ENCODE results near the gene ADARB2. TPM values are rescaled to one million over a fixed set of nuclear protein-coding genes. Genes with fewer than 3 reads are reported as not detected.

The ADARB2 gene
- polyA plus RNA-seq, 6 donors from 2014 or later = 0.10 to 0.12 TPM; not detected in 4

GRCh38 chr10:1374511-1375345 is 362.6 kb downstream of the ADARB2 start:
- DNase-seq (no peak), ATAC-seq (ENCODE audit: low read depth in 2 of 2) (no peak)
- Mint-ChIP-seq H3K27me3 (peaks cover 48 to 52% (median 49%) of the 10 kb centered on the region in 3 donors), H3K27ac (no peak overlapping the region), H3K4me3 (no peak overlapping the region), H3K9me3 (peaks cover 0 to 3% (median 0%) of the 10 kb centered on the region in 7 donors), H3K4me1 (peaks cover 0 to 2% (median 0%) of the 10 kb centered on the region in 3 donors), H3K36me3 (peaks cover 0 to 4% of the 10 kb centered on the region in 2 donors)

DNA sequence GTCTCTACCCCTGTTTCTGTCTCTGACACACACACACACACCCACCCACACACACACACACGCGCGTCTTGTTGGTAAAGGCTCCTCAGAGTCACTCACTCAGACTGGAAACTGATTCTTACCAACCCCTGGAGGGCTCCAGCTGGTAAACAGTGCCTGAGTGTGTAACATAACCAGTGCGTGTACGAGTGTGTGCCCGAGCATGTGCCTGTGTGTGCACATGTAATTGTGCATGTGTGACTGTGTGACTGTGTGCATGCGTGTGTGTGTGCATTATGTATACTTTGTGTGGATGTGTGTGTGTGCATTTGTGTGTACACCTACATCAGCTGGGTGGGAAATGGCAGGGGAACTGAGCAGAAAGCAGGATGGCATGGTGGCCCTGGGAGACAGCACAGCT is 364.0 kb downstream of the ADARB2 start:
- no peak overlapping the region for H3K27ac Mint-ChIP-seq
- peaks cover 0 to 4% of the 10 kb centered on the region in 2 donors for H3K36me3 Mint-ChIP-seq
- ATAC-seq (ENCODE audit: low read depth in 2 of 2) (no peak), DNase-seq (no peak)
- peaks cover 46 to 48% (median 46%) of the 10 kb centered on the region in 3 donors for H3K27me3 Mint-ChIP-seq
- peaks cover 0 to 3% (median 0%) of the 10 kb centered on the region in 7 donors for H3K9me3 Mint-ChIP-seq
- peaks cover 0 to 3% (median 0%) of the 10 kb centered on the region in 3 donors for H3K4me1 Mint-ChIP-seq
- no peak overlapping the region for H3K4me3 Mint-ChIP-seq

- H3K4me3 Mint-ChIP-seq = no peak overlapping the region
- ATAC-seq (ENCODE audit: low read depth in 2 of 2) (no peak), DNase-seq (no peak)
- peaks cover 44 to 48% (median 46%) of the 10 kb centered on the region in 3 donors for H3K27me3 Mint-ChIP-seq
- H3K4me1 Mint-ChIP-seq = peaks cover 0 to 3% (median 0%) of the 10 kb centered on the region in 3 donors
- H3K9me3 Mint-ChIP-seq = peaks cover 0 to 3% (median 0%) of the 10 kb centered on the region in 7 donors
- no peak overlapping the region for H3K27ac Mint-ChIP-seq
- H3K36me3 Mint-ChIP-seq = peaks cover 0 to under 1% of the 10 kb centered on the region in 2 donors
Measured at GRCh38 chr10:1372212-1372611, 365.1 kb downstream of the ADARB2 start.

- DNase-seq = no peak
- H3K9me3 Mint-ChIP-seq = peaks cover 0 to 3% (median 0%) of the 10 kb centered on the region in 7 donors
- peaks cover 0 to 3% (median 0%) of the 10 kb centered on the region in 3 donors for H3K4me1 Mint-ChIP-seq
- no peak for ATAC-seq (ENCODE audit: low read depth in 2 of 2)
- H3K27ac Mint-ChIP-seq = peak overlapping the region in 1 of 6 donors; percentile 14
- no peak overlapping the region for H3K4me3 Mint-ChIP-seq
- no peaks in the 10 kb centered on the region for H3K36me3 Mint-ChIP-seq
- H3K27me3 Mint-ChIP-seq = peaks cover 42 to 60% (median 56%) of the 10 kb centered on the region in 3 donors
Measured at GRCh38 chr10:1370298-1370697, 367.0 kb downstream of the ADARB2 start.

GRCh38 chr10:1369665-1370064 is 367.7 kb downstream of the ADARB2 start:
- Mint-ChIP-seq H3K27me3 (peaks cover 45 to 66% (median 63%) of the 10 kb centered on the region in 3 donors), H3K36me3 (no peaks in the 10 kb centered on the region), H3K9me3 (peaks cover 0 to 3% (median 0%) of the 10 kb centered on the region in 7 donors), H3K27ac (peak overlapping the region in 2 of 6 donors; percentile 6 to 13), H3K4me3 (no peak overlapping the region), H3K4me1 (peaks cover 0 to 3% (median 0%) of the 10 kb centered on the region in 3 donors)
- DNase-seq = no peak
- ATAC-seq (ENCODE audit: low read depth in 2 of 2) = no peak

GRCh38 chr10:1369197-1369596 is 368.1 kb downstream of the ADARB2 start:
- peaks cover 0 to 5% (median 0%) of the 10 kb centered on the region in 7 donors for H3K9me3 Mint-ChIP-seq
- no peaks in the 10 kb centered on the region for H3K36me3 Mint-ChIP-seq
- no peak overlapping the region for H3K4me3 Mint-ChIP-seq
- ATAC-seq (ENCODE audit: low read depth in 2 of 2) (no peak), DNase-seq (no peak)
- H3K27me3 Mint-ChIP-seq = peaks cover 45 to 70% (median 67%) of the 10 kb centered on the region in 3 donors
- peak overlapping the region in 4 of 6 donors; percentile 12 to 31 (median 18) for H3K27ac Mint-ChIP-seq
- peaks cover 0 to 3% (median 0%) of the 10 kb centered on the region in 3 donors for H3K4me1 Mint-ChIP-seq

- Mint-ChIP-seq H3K4me1 (peaks cover 0 to 3% (median 0%) of the 10 kb centered on the region in 3 donors), H3K4me3 (no peak overlapping the region), H3K36me3 (no peaks in the 10 kb centered on the region), H3K9me3 (peaks cover 0 to 6% (median 0%) of the 10 kb centered on the region in 7 donors), H3K27me3 (peaks cover 41 to 72% (median 70%) of the 10 kb centered on the region in 3 donors), H3K27ac (peak overlapping the region in 3 of 6 donors; percentile 12 to 31 (median 22))
- DNase-seq (no peak), ATAC-seq (ENCODE audit: low read depth in 2 of 2) (peak; percentile 41 to 57)
Measured at GRCh38 chr10:1368842-1369171, 368.5 kb downstream of the ADARB2 start.

- H3K4me3 Mint-ChIP-seq = no peak overlapping the region
- H3K9me3 Mint-ChIP-seq = peaks cover 0 to 6% (median 0%) of the 10 kb centered on the region in 7 donors
- H3K27me3 Mint-ChIP-seq = peaks cover 38 to 70% (median 69%) of the 10 kb centered on the region in 3 donors
- H3K27ac Mint-ChIP-seq = peak overlapping the region in 2 of 6 donors; percentile 21 to 31
- H3K36me3 Mint-ChIP-seq = no peaks in the 10 kb centered on the region
- H3K4me1 Mint-ChIP-seq = peaks cover 0 to 3% (median 0%) of the 10 kb centered on the region in 3 donors
- no peak for DNase-seq
- no peak for ATAC-seq (ENCODE audit: low read depth in 2 of 2)
Measured at GRCh38 chr10:1367938-1368841, 369.1 kb downstream of the ADARB2 start.

GRCh38 chr10:1366811-1367425 is 370.4 kb downstream of the ADARB2 start:
- no peak for DNase-seq
- Mint-ChIP-seq H3K4me3 (no peak overlapping the region), H3K36me3 (no peaks in the 10 kb centered on the region), H3K27me3 (peaks cover 34 to 74% (median 70%) of the 10 kb centered on the region in 3 donors), H3K9me3 (peaks cover 0 to 6% (median 0%) of the 10 kb centered on the region in 7 donors), H3K4me1 (peaks cover 0 to 3% (median 0%) of the 10 kb centered on the region in 3 donors), H3K27ac (no peak overlapping the region)
- no peak for ATAC-seq (ENCODE audit: low read depth in 2 of 2)

DNA sequence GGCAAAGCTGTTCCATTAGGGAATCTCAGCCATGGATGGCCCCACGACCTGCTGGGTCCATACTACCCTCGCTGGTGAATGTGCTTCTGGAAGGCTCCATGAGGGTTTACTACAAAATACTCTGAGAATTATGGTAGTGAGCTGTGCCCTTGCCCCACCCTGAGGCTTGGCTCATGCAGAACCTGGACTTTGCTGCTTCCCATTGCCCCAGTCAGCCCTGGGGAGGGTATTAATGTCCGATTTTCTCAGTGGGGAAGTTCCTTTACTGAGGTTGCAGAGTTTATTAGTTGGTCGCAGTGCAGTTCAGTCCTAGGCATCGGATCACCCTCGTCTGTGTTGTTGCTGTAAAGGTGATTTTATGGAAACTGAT is 371.0 kb downstream of the ADARB2 start:
- Mint-ChIP-seq H3K4me3 (no peak overlapping the region), H3K4me1 (peaks cover 0 to 5% (median 3%) of the 10 kb centered on the region in 3 donors), H3K27ac (no peak overlapping the region), H3K27me3 (peaks cover 38 to 80% (median 76%) of the 10 kb centered on the region in 3 donors), H3K36me3 (no peaks in the 10 kb centered on the region), H3K9me3 (peaks cover 0 to 6% (median 0%) of the 10 kb centered on the region in 7 donors)
- ATAC-seq (ENCODE audit: low read depth in 2 of 2) (no peak), DNase-seq (no peak)

- Mint-ChIP-seq H3K36me3 (no peaks in the 10 kb centered on the region), H3K4me1 (peaks cover 0 to 6% (median 3%) of the 10 kb centered on the region in 3 donors), H3K4me3 (no peak overlapping the region), H3K27ac (no peak overlapping the region), H3K9me3 (peaks cover 0 to 6% (median 0%) of the 10 kb centered on the region in 7 donors), H3K27me3 (peaks cover 34 to 81% (median 79%) of the 10 kb centered on the region in 3 donors)
- ATAC-seq (ENCODE audit: low read depth in 2 of 2) (no peak), DNase-seq (no peak)
Measured at GRCh38 chr10:1365540-1366321, 371.6 kb downstream of the ADARB2 start.
